ENCODE data around the gene SLC9A3. TPM values are rescaled to one million over a fixed set of nuclear protein-coding genes. Genes with fewer than 3 reads are reported as not detected.

The SLC9A3 gene
- total RNA-seq, 1 donor from 2014 or later, result 1.1 TPM

- no peak for TF ChIP-seq CTCF (IDR thresholded peaks at IDR 0.05)
- intact Hi-C loops (cut with DNase I), result no loop called here
- H3K27me3 ChIP-seq (ENCODE audit: low read depth), result peaks cover 43% of the 10 kb centered on the region
- ATAC-seq (peak in 1 of 2 donors; percentile 5), DNase-seq (no peak)
- H3K27ac ChIP-seq, result no peak overlapping the region
- peaks cover 8% of the 10 kb centered on the region for H3K4me1 ChIP-seq
- no peak overlapping the region for H3K4me3 ChIP-seq
- no peaks in the 10 kb centered on the region for H3K9me3 ChIP-seq
- no peaks in the 10 kb centered on the region for H3K36me3 ChIP-seq
Measured at GRCh38 chr5:485946-486491, 38.2 kb downstream of the SLC9A3 start.

DNA sequence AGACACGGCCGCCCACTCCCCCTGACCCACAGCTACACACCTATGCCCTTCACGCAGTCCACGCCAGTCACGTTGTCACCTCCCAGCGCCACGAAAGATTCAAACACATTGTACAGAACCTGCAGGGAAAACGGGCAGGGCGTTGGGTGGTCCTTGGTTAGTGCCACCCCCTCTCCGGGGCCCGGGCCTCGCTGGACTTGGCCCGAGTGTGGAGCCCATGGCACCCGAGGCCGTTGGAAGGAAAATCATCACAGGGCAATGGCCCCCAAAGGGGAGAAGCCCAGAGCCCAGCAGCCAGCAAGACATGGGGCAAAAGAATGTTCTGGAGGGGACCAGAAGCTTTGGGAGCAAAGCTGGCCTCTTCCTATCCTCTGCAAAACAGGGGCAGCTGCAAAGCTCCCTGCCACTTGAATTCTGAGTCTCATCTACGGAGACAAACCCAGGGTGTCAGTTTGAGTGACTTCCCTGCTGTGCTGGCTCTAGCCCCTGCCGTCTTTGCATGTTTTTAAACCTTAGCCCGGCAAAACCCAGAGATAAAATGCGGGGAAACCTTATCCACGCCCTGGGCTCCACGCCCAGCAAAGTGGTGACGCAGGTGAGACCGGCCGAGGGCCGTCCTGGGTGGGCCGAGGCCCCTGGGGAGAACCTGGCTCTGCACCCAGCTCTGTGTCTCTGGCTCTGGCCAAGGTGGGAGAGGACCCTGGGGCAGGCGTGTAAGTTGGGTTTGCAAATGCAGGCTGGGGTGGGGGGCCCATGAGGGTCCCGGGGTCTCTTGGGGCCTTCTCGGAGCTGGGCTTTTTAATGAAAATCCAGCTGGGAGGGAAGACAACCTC is 38.9 kb downstream of the SLC9A3 start:
- ATAC-seq, result no peak
- no peaks in the 10 kb centered on the region for H3K9me3 ChIP-seq

DNA sequence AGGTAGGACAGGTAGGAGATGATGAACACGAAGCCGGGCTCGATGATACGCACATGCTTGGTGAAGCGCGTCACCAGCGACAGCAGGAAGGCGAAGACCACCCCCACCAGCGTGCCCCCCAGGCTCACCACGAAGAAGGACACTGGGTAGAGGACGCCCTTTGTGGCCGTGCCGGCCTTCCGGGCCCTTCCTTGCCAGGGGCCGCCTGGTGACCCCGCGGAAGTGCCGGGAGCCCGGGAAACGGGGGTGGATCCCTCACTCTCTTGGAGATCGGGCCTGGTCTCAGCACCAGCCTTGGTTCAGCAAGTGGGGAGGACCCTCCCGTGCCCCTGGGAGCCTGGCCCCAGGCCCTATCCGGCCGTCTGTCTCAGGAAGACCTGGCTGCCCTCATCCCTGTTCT is 39.7 kb downstream of the SLC9A3 start:
- no peaks in the 10 kb centered on the region for H3K36me3 ChIP-seq
- no peak overlapping the region for H3K27ac ChIP-seq
- DNase-seq (no peak), ATAC-seq (no peak)
- no peak for TF ChIP-seq CTCF (IDR thresholded peaks at IDR 0.05)
- H3K9me3 ChIP-seq, result no peaks in the 10 kb centered on the region
- H3K4me3 ChIP-seq, result no peak overlapping the region
- H3K4me1 ChIP-seq, result peaks cover 8% of the 10 kb centered on the region
- peaks cover 55% of the 10 kb centered on the region for H3K27me3 ChIP-seq (ENCODE audit: low read depth)
- intact Hi-C loops (cut with DNase I), result no loop called here

More for the DNA sequence above, 38.9 kb downstream of the SLC9A3 start:
- TF ChIP-seq CTCF (IDR thresholded peaks at IDR 0.05), result no peak
- no peak overlapping the region for H3K4me3 ChIP-seq
- DNase-seq, result no peak
- H3K27ac ChIP-seq, result no peak overlapping the region
- no peaks in the 10 kb centered on the region for H3K36me3 ChIP-seq
- peaks cover 8% of the 10 kb centered on the region for H3K4me1 ChIP-seq
- peaks cover 47% of the 10 kb centered on the region for H3K27me3 ChIP-seq (ENCODE audit: low read depth)
- intact Hi-C loops (cut with DNase I), result no loop called here

- Histone ChIP-seq H3K4me3 (no peak overlapping the region), H3K9me3 (no peaks in the 10 kb centered on the region), H3K27ac (no peak overlapping the region), H3K4me1 (peaks cover 8% of the 10 kb centered on the region), H3K27me3 (ENCODE audit: low read depth) (peaks cover 63% of the 10 kb centered on the region), H3K36me3 (no peaks in the 10 kb centered on the region)
- ATAC-seq, result no peak
- TF ChIP-seq CTCF (IDR thresholded peaks at IDR 0.05), result no peak
- no peak for DNase-seq
- intact Hi-C loops (cut with DNase I), result no loop called here
Measured at GRCh38 chr5:483434-484140, 40.7 kb downstream of the SLC9A3 start.

DNA sequence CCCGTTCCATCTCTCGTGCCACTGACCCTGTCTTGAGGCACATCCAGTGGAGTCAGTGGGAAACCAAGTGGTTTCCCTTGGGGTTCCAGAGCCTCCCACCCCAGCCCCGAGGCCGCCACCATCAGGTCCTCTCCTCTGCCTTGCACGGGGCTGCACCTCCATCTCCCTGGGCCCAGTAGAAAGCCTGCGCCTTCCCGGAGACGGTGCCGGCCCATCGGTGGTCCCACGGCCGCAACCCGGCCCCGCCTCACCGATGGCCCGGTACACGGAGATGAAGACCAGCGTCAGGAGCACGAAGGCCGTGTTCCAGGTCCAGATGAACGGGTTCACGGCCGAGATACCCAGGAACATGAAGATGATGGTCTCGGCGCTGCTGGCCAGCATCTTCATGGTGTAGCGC is 41.2 kb downstream of the SLC9A3 start:
- H3K27ac ChIP-seq, result no peak overlapping the region
- no peak overlapping the region for H3K4me3 ChIP-seq
- H3K4me1 ChIP-seq, result peaks cover 8% of the 10 kb centered on the region
- H3K27me3 ChIP-seq (ENCODE audit: low read depth), result peaks cover 69% of the 10 kb centered on the region
- intact Hi-C loops (cut with DNase I), result no loop called here
- DNase-seq (no peak), ATAC-seq (no peak)
- no peak for TF ChIP-seq CTCF (IDR thresholded peaks at IDR 0.05)
- H3K9me3 ChIP-seq, result no peaks in the 10 kb centered on the region
- H3K36me3 ChIP-seq, result no peaks in the 10 kb centered on the region

All from lower lobe of right lung (tissue), 2 donors.